ENCODE data around the gene TMEM205. TPM values are rescaled to one million over a fixed set of nuclear protein-coding genes. Genes with fewer than 3 reads are reported as not detected.

The TMEM205 gene
- total and polyA plus RNA-seq, 2 of the 13 experiments (the other 11 are each of a cell fraction or from before 2014, with no cell fraction given): 45.5 to 98.7 TPM

DNA sequence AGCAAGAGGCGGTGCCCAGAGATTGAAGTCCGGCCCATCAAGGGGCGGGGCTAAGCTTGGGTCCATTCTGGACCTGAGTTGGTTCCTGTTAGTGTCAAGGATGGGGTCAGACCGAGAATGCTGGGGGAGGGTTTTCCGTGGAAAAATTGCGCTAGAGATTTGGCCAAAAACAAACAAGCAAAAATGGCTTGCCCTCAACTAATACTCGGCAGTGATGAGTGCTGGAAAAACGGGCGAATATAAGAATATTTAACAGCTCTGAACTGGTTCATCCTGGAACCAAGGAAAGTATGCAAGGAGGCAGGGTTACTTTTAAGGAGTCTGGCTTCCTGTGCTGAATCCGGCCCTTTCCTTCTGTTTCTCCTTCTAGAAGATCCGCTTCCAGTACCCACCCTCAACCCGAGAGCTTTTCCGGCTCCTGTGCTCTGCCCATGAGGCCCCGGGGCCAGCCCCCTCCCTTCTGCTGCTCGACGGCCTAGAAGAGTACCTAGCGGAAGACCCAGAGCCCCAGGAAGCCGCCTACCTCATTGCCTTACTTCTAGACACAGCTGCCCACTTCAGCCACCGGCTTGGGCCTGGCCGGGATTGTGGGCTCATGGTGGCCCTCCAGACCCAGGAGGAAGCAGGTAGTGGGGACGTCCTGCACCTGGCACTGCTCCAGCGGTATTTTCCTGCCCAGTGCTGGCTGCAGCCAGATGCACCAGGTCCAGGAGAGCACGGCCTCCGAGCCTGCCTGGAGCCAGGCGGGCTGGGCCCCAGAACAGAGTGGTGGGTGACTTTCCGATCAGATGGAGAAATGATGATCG, 29.3 kb upstream of the TMEM205 start (continued):
- TF ChIP-seq STAG1 (CRISPR knock-in tag; IDR thresholded peaks at IDR 0.05): no peak
- TF ChIP-seq ZBTB3 (CRISPR knock-in tag; IDR thresholded peaks at IDR 0.05; ENCODE audit: borderline replicate concordance, low read depth): no peak
- TF ChIP-seq MTA3 (CRISPR knock-in tag; IDR thresholded peaks at IDR 0.05): no peak
- TF ChIP-seq ZNF775 (CRISPR knock-in tag; IDR thresholded peaks at IDR 0.05; ENCODE audit: borderline replicate concordance): no peak
- TF ChIP-seq ZBTB7A (CRISPR knock-in tag; IDR thresholded peaks at IDR 0.05): peak; percentile 29; the same call in 1 of the 2 replicates
- TF ChIP-seq ZFY (CRISPR knock-in tag; IDR thresholded peaks at IDR 0.05): peak; percentile 54
- TF ChIP-seq PHF20 (CRISPR knock-in tag; IDR thresholded peaks at IDR 0.05): peak; percentile 51; the same call in 1 of the 2 replicates
- TF ChIP-seq CEBPG (CRISPR knock-in tag; IDR thresholded peaks at IDR 0.05): no peak
- TF ChIP-seq, protein P1, sequence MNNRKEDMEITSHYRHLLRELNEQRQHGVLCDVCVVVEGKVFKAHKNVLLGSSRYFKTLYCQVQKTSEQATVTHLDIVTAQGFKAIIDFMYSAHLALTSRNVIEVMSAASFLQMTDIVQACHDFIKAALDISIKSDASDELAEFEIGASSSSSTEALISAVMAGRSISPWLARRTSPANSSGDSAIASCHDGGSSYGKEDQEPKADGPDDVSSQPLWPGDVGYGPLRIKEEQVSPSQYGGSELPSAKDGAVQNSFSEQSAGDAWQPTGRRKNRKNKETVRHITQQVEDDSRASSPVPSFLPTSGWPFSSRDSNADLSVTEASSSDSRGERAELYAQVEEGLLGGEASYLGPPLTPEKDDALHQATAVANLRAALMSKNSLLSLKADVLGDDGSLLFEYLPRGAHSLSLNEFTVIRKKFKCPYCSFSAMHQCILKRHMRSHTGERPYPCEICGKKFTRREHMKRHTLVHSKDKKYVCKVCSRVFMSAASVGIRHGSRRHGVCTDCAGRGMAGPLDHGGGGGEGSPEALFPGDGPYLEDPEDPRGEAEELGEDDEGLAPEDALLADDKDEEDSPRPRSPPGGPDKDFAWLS (CRISPR knock-in tag; IDR thresholded peaks at IDR 0.05; ENCODE audit: borderline replicate concordance): 0 out of 2 replicates have a peak, but pooled peaks have one; percentile 86
- peak; percentile 73 for TF ChIP-seq ZFX (CRISPR knock-in tag; IDR thresholded peaks at IDR 0.05; ENCODE audit: low read depth)
- TF ChIP-seq AFF4 (CRISPR knock-in tag; IDR thresholded peaks at IDR 0.05): no peak
- 0 out of 2 replicates have a peak, but pooled peaks have one; percentile 2 for TF ChIP-seq KDM3A (CRISPR knock-in tag; IDR thresholded peaks at IDR 0.05; ENCODE audit: low read depth)
- TF ChIP-seq PHF21A (CRISPR knock-in tag; IDR thresholded peaks at IDR 0.05): peak; percentile 17; the same call in 1 of the 2 replicates
- 0 out of 2 replicates have a peak, but pooled peaks have one; percentile 31 for TF ChIP-seq ZNF20 (CRISPR knock-in tag; IDR thresholded peaks at IDR 0.05)
- TF ChIP-seq SIN3A (IDR thresholded peaks at IDR 0.05; ENCODE audit: borderline replicate concordance, low read depth, low read length): peak; percentile 74; the same call in 1 of the 2 replicates
- peak; percentile 36 for TF ChIP-seq SAP130 (CRISPR knock-in tag; IDR thresholded peaks at IDR 0.05; ENCODE audit: low read depth)
- TF ChIP-seq DMTF1 (CRISPR knock-in tag; IDR thresholded peaks at IDR 0.05): peak; percentile 65; the same call in 1 of the 2 replicates
- no peak for TF ChIP-seq ZMYM3 (CRISPR knock-in tag; IDR thresholded peaks at IDR 0.05)
- no peak for TF ChIP-seq CENPX (CRISPR knock-in tag; IDR thresholded peaks at IDR 0.05)
- peak; percentile 90 for TF ChIP-seq NR2F6 (IDR thresholded peaks at IDR 0.05)
- TF ChIP-seq NR2F6 (CRISPR knock-in tag; IDR thresholded peaks at IDR 0.05): peak; percentile 68
- TF ChIP-seq ZNF256 (CRISPR knock-in tag; conservative IDR thresholded peaks at IDR 0.05): 0 out of 2 replicates have a peak, but pooled peaks have one; percentile 36
- no peak for TF ChIP-seq EHMT2 (IDR thresholded peaks at IDR 0.05; ENCODE audit: borderline replicate concordance, low read depth, low read length)
- 0 out of 2 replicates have a peak, but pooled peaks have one; percentile 34 for TF ChIP-seq NR2F2 (IDR thresholded peaks at IDR 0.05; ENCODE audit: borderline replicate concordance, low read depth)
